ENCODE results near the gene FAM76A.
"Not testable (repeated sequence)": the region's sequence is repeated elsewhere in the genome, so short reads cannot be mapped to it uniquely, and the experiment has no call there.

Gene FAM76A

GRCh38 chr1:27778056-27778455 is 52.3 kb downstream of the FAM76A start:
- DNase-seq (ENCODE audit: low read depth in 3 of 3), result no peak

- DNase-seq (ENCODE audit: low read depth in 3 of 3), result no peak
Observed at GRCh38 chr1:27779122-27779521, 53.4 kb downstream of the FAM76A start.

GRCh38 chr1:27782950-27783349 is 57.2 kb downstream of the FAM76A start:
- DNase-seq (ENCODE audit: low read depth in 3 of 3), result no peak

GRCh38 chr1:27784700-27785099 is 58.9 kb downstream of the FAM76A start:
- no peak for DNase-seq (ENCODE audit: low read depth in 3 of 3)

GRCh38 chr1:27785781-27786455 is 60.2 kb downstream of the FAM76A start:
- DNase-seq (ENCODE audit: low read depth in 3 of 3), result no peak

- no peak for DNase-seq (ENCODE audit: low read depth in 3 of 3)
Observed at GRCh38 chr1:27787895-27788294, 62.1 kb downstream of the FAM76A start.

GRCh38 chr1:27789540-27790041 is 63.8 kb downstream of the FAM76A start:
- DNase-seq (ENCODE audit: low read depth in 3 of 3), result no peak

- not testable (repeated sequence) for DNase-seq (ENCODE audit: low read depth in 3 of 3)
Observed at GRCh38 chr1:27790270-27790669, 64.5 kb downstream of the FAM76A start.

- DNase-seq (ENCODE audit: low read depth in 3 of 3), result no peak
Observed at GRCh38 chr1:27795601-27796000, 69.8 kb downstream of the FAM76A start.

GRCh38 chr1:27804791-27805190 is 79.0 kb downstream of the FAM76A start:
- no peak for DNase-seq (ENCODE audit: low read depth in 3 of 3)

- DNase-seq (ENCODE audit: low read depth in 3 of 3), result no peak
Observed at GRCh38 chr1:27806758-27807157, 81.0 kb downstream of the FAM76A start.

- no peak for DNase-seq (ENCODE audit: low read depth in 3 of 3)
Observed at GRCh38 chr1:27807385-27807784, 81.6 kb downstream of the FAM76A start.

- DNase-seq (ENCODE audit: low read depth in 3 of 3), result not testable (repeated sequence)
Observed at GRCh38 chr1:27808131-27808530, 82.4 kb downstream of the FAM76A start.

GRCh38 chr1:27809883-27810282 is 84.1 kb downstream of the FAM76A start:
- no peak for DNase-seq (ENCODE audit: low read depth in 3 of 3)

GRCh38 chr1:27811741-27812500 is 86.2 kb downstream of the FAM76A start:
- no peak for DNase-seq (ENCODE audit: low read depth in 3 of 3)
